Activated CD8-positive, alpha-beta memory T cell treated with anti-CD3 and anti-CD28 coated beads for 48 hours (primary cell): ENCODE results near the gene PLSCR1.
"Not testable (repeated sequence)": the region's sequence is repeated elsewhere in the genome, so short reads cannot be mapped to it uniquely, and the experiment has no call there.

ENCODE experiments used
- DNase-seq, 3 experiments: peaks; one replicate each; pipeline ENCODE4 v3.0.0-alpha.2; 2020; ENCODE audit warnings: low read depth in 2 of 3, low spot score in 2 of 3

PLSCR1 gene

DNA sequence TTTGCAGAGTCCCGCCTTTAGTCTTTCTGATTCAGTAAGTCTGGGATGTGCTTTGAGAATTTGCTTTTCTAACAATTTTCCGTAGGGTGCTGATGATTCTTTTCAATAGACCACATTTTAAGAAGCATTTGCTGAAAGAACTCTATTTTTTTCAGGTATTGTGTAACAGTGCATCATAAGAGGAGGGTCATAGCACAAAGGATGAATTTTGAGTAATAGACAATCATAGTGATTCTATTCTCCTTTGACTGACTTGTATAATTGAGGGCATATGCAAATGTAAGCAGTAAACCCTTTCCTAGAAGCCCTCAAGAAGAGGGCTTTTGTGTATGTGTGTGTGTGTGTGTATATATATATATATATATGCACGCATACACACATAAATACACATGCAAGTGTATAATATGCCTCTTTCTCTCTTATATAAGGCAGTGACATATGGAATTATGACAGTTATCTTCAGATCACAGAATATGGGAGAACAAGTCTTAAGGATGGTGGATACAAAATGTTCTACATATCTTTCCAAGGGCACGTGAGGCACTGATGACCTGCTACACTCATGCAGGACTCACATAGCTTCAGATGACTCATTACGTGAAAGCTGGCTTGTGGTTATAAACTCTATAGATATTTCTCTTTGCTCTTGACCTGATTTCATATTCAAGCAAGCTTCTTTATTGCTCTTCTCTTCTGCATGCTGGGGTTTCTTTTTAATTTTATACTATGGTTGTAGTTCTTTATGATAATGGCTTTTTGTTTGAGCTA lies 6.5 kb upstream of the PLSCR1 start:
- DNase-seq = no peak

DNA sequence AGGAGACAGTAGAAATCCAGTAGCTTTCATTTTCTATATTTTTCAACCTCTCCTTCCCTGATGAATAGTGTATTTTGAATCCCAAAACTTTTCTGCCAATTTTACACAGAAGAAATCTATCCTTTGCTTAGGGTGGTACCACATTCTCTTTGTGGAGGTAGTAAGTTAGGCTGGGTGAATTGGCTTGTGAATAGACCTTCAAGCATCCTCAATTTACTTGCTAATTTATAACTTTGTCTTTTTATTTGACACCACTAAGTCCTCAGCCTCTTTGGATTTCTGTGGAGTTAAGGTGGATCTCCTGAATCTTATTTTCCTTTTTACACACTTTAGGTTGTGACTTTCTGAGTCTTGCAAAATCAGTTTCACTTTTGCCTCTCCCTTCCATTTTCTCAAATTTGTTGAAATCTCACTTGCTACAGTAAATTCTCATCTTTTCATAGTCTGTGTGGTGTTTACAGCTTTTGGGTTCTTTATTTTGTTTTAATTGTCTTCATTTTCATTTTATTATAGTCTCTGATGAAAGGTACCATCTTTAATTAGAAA lies 5.7 kb upstream of the PLSCR1 start:
- no peak for DNase-seq

DNA sequence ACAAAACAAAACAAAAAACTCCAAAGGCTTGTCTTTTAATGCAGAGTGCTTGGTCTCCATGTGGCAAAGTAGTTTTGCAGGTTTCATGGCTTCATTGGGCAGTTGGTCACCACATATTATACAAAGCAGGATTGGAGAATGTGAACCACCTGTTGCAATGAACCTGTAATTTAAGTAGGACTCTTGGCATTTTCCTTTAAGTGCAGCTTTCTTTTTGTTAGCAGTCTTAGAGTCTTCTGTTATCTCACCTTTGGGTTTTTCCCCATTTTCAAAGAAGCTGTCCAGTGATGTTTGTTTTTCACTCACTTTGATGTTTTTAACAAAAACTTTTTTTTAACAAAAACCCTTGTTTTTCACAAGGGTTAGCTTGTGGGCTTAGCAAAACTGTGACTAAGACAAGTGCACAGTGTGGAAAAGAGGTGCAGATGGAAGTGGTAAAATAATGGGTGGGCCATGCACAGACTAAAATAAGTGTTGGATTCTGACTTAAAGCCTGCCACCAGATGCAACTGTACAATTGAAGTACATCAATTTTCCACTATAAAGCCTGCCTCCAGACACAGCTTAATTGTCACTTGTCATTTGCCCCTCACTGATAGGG lies 2.9 kb upstream of the PLSCR1 start:
- no peak for DNase-seq

DNA sequence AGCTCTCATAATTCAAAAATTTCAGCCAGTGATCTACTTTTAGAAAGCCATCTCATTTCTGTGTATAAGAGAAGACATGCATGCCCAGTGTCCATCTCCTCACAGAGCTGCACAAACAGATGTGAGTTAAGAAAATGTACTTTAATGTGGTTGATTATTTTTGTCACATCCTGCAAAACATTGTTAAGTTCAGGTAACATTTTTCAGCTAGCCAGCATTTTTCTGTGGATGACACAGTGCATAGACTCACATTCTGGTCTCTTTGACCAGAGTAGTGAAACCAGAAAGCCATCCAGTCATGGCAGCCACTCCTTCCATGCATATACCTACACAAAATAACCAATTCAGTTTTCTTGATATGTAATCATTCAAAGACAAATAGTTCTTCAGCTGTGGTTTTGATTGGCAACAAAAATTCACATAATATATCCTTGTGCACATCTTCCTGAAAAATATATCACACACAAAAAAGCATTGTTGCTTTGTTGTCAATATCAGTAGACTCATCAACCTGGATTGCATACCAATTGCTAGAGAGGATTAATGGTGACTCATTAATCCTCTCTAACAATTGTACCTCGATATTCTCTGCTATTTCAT lies 2.1 kb upstream of the PLSCR1 start:
- DNase-seq = no peak

DNA sequence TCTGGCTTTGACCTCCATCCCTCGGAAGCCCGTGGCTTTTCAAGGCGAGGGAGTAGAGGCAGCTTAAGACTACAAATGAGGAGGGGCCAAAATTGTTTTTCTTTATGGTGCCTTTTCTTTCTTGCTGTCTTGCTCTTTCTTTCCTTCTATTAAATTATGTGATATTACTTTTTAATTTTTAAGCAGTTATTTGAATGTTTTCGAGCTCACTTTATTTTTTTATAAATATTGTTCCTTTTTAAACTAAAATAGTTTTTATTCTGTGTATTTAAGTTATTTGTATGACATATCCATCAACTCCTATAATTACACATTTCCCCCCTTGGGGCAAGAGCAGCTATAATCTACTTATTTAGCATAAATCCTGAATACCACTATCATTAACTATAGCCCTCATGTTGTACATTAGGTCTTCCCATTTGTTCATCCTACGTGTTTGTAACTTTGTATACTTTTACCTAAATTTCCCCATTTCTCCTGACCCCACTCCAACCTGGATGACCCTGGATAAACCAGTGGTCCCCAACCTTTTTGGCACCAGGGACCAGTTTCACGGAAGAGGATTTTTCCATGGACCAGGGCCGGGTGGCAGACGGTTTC lies 622 bp upstream of the PLSCR1 start:
- DNase-seq = no peak

DNA sequence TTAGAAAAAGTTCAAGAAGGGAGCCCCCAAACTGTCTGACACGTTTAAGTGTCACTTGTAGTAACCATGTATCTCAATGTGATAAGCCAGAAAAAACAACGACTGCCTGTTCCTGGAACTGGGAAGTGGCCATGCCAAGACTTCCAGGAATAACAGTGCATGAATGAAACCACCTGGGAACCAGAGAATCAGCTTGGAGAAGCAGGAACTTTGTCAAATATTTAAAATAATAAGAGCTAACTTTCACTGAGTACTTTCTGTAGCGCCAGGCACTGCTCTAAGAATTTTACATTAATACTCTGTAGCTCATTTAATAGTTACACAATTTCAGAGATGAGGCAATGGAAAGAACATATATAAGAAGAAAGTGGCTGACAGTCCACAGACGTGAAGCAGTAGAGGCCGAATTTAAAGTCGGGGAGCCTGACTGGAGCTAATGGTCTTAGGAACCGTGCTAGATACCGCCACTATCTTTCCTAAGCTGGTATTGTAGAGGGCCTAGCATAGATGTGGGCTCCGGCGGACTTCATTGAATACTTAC lies 876 bp downstream of the PLSCR1 start:
- DNase-seq = no peak

DNA sequence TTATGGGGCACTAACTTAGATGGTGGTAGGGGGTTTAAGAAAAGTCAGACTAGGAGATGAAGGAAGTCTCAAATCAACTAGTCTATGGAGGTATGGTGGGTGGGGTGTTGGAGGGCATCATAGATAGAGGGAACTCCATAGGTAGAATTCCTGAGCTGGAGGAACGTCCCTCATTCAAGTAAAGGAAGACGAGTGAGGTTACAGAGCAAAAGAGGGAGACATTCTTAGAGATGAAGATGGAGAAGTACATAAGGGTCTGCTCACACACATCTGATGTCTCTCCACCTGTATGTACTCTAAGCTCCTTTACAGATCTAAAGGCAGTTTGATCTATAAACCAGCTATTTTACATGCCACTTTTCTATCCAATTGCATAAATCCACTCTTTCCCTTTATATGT lies 1.4 kb downstream of the PLSCR1 start:
- no peak for DNase-seq

DNA sequence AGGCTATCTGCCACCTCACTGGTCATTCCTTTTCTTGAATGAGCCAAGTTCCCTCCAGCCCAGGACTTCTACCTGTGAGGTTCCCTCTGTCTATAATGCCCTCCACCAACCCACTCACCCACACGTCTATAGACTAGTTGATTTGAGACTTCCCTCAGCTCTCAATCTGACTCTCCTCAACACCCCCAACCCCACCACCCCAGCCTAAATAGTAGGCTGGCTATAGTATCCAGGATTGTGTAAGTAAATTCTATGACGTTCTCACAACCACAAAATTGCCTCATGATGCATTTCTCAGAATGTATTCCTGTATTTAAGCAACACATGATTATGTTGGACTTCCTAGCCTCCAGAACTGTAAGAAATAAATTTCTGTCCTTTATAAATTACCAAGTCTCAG lies 2.2 kb downstream of the PLSCR1 start:
- DNase-seq = no peak

DNA sequence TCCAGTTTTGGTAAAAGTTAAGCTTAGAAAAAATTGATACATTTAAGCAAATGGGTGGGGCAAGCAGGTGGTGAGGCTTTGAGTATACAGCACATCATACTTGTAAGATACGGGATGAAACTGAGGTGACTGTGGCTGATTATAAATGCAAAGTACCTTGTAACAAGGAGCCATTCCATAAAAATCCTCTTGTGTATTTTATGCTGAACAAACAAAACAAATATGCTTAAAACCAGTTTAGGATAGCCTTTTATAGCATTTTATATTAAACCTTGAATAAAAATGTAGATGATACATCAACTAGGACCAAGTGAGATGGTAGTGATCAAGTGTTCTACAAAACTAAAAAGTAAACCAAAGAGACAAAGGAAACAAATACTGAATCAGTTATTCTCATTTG lies 3.4 kb downstream of the PLSCR1 start:
- no peak for DNase-seq

DNA sequence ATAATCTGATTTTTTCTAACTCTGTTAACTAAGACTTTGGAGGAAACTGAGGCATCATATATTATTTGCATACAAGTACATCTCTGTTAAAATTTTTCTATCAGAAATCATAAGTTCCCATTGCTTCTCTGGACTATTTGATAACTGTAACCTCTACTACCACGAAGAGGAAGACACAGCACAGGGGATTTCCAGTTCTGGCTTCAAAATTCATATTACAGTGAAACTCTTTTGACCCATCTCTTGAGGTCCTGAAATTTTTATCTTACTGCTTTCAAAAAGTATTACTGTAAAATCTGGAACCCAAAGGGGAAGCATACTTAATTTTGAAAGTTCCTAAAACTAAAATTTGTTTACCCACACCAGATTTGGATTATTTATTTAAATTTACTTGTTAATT lies 4.2 kb downstream of the PLSCR1 start:
- no peak for DNase-seq

DNA sequence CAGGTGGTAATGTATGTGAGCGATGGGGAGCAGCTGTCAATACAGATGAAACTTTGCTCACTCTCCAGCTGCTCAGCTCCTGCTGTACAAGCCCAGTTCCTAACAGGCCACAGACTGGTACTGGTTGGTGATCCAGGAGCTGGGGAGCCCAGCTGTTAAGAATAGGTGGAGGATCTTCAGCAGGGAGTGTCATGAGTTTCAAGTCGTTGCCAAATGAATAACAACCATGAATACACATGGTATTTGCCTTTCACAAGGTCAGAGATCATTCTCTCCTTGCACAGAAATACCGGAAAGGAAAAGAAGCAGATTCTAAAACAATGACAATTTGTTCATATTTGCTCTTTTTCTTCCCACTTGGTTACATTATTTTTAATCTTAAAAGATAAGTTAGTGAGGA lies 5.1 kb downstream of the PLSCR1 start:
- no peak for DNase-seq

DNA sequence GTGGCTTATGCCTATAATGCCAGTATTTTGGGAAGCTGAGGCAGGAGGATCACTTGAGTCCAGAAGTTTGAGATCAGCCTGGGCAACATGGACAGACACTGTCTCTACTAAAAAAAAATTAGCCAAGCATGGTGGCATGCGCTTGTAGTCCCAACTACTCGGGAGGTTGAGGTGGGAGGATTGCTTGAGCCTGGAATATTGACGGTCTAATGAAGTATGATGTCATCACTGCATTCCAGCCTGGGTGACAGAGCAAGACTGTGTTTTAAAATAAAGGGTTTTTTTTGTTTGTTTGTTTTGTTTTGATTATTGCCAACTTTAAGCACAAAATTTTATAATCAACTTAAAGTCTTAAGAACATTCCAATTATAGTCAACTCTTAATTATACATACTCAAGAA lies 6.8 kb downstream of the PLSCR1 start:
- no peak for DNase-seq

DNA sequence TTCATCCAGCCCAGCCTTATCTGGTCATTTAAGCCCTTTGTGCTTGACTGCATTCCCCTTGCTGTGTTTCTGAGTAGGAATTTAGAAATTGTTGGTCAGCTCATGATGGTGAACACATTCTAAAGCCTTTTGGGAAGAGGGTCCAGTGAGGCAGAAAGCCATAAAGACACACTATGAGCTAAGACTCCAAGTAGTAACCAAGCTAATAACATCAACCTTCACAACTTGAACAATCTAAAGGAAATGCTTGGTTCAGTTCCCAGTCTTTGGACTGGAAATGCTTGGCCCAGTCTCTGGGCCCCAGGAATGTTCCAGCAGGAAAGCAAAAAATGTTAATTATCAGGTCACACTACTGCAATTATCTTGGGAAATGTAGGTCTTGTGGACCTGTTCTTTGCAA lies 7.7 kb downstream of the PLSCR1 start:
- DNase-seq = no peak

DNA sequence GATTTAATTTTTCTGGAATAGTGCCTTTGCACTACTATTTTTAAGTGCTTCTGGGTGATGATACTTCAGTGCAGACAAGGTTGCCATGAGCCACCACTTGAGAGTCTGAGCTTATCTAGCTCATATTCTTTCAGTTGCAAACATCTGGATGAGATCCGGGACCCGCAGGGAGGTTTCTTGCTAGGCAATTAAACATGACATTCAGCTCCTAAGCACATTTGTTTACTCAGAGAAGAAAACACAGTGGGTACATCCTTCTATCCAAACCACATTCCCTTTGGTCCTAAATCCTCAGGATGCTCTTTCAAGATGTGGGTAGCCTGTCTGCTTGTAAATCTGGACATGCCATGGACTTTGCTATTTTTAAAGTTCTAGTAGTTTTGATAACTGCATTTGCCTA lies 12.0 kb downstream of the PLSCR1 start:
- no peak for DNase-seq

DNA sequence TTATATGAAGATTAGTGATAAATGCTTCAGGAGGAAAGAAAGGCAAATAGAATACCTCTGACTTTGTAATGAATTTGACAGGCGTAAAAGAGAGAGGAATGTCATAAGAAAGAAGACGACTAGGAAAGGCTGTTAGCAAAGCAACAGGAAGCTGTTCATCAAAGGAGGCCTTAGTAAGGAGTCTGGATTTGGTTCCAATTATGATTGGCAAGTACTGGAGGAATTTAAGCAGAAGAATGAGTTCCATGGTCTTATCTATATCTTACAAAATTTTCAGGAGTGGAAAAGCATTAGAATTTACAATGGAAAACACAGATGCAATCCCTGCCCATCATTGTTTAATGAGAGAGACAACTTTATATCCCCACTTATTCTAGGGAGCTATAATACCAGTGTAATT lies 13.8 kb downstream of the PLSCR1 start:
- no peak for DNase-seq

DNA sequence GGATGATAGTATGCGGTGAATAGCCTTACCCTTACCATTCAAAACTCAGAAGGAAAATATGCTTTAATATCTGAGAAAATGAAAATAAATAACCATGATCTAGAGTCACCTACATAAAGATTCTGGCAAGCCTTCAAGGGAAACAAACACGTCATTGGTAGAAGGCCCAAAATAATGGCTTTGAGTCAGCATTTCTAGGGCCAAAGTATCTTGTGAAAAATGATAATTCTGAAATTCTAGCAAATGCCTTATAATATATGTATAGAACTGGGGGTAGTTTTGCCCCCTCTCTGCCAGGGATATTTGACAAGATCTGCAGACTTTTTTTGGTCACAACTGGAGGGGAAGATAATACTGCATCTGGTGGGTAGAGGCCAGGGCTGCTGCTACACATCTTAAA lies 15.4 kb downstream of the PLSCR1 start:
- no peak for DNase-seq

DNA sequence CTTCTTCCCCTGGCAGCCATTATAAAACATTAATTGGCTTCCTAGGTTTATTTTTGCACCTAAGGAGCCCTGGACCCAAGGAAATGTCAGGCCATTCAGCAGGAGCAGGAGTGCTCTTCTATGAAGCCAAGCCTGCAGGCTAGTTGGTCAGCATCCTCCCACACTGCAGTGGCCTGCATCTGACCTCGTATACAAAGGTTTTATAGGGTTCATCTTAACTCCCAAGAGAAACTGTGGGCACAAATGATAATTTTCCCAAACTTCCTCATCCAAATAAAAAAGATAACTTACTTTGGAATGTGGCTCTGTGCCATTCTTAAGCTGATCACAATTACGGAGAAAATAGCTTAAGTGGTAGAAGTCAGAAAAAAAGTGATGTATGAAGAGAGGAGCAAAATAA lies 19.4 kb downstream of the PLSCR1 start:
- no peak for DNase-seq

DNA sequence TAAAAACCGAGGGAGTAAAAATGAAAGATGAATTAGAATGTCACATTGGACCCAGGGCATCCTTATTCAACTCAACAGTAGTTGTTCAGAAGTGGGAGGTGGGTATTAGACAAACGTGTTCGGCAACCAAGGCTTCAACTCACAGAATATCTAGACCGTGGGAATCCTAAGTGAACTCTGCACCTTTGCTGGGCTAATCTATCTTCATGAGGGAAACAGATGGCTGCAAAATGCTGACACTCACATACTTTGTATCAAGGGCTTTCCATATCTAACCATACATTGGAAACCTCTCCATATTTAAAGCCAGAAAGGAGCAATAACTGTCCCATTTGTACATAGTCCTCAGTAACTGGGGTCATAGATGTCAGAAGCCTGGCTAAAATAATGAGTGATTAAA lies 20.9 kb downstream of the PLSCR1 start:
- no peak for DNase-seq

DNA sequence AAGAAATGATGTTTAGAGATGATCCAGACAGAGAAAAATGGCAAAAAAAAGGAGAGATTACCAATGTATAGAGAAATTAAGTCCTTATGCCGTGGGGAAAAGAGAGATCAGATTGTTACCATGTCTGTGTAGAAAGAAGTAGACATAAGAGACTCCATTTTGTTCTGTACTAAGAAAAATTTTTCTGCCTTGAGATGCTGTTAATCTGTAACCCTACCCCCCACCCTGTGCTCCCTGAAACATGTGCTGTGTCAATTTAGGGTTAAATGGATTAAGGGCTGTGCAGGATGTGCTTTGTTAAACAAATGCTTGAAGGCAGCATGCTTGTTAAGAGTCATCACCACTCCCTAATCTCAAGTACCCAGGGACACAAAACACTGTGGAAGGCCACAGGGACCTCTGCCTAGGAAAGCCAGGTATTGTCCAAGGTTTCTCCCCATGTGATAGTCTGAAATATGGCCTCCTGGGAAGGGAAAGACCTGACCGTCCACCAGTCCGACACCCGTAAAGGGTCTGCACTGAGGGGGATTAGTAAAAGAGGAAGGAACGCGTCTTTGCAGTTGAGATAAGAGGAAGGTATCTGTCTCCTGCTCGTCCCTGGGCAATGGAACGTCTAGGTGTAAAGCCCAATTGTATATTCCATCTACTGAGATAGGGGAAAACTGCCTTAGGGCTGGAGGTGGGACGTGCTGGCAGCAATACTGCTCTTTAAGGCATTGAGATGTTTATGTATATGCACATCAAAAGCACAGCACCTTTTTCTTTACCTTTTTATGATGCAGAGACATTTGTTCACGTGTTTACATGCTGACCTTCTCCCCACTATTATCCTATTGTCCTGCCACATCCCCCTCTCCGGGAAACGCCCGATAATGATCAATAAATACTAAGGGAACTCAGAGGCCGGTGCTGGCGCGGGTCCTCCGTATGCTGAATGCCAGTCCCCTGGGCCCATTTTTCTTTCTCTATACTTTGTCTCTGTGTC lies 21.9 kb downstream of the PLSCR1 start:
- DNase-seq = not testable (repeated sequence)

DNA sequence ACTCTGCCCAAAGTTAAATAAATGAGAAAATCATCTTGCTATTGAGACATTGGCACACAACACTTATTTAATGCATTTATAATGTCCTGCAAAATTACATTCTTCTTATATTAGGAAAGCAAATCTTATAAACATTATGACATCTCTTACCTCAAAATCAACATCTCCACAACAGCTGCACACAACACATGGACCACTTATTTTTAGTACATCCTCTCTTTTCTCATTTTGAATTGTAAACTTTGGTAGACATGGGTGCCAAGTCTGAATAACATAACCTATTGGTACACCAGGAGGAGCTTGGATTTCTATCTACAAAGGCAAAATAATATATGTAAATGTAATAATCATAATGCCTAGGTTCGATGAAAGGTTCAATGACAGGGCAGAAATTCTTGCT lies 23.0 kb downstream of the PLSCR1 start:
- DNase-seq = no peak

DNA sequence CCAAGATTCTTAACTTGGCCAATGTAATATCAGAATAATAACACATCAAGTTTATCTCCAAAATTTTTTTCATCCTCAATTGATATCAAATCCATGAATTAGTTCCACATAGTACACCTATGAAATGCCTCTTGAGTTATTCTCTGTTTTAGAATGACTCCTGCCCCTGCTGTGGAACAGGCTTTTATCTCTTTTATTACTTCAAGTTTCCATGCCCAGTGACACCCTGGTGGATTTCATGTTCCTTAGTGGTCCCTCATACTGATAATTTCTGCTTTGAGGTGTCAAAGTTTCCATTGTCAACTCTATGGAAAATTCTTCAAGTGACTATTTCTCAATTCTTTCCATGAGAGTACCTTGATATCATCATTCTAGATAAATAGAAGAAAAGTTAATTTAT lies 24.6 kb downstream of the PLSCR1 start:
- DNase-seq = no peak
